Measurements from ENCODE around the gene TNFRSF6B.

TNFRSF6B gene

GRCh38 chr20:63735859-63736718 is 39.6 kb downstream of the TNFRSF6B start, which contains the start of gene LIME1:
LIME1 (plus strand) TSS chr20:63736664; CDS start chr20:63737550, 886 bp downstream.
- peak in 1 of 3 donors; percentile 27 for DNase-seq (ENCODE audit: low read depth in 2 of 3, low spot score in 1 of 3)

GRCh38 chr20:63736893-63737694 is 40.6 kb downstream of the TNFRSF6B start:
- DNase-seq (ENCODE audit: low read depth in 2 of 3, low spot score in 1 of 3): peak in 1 of 3 donors; percentile 28

DNA sequence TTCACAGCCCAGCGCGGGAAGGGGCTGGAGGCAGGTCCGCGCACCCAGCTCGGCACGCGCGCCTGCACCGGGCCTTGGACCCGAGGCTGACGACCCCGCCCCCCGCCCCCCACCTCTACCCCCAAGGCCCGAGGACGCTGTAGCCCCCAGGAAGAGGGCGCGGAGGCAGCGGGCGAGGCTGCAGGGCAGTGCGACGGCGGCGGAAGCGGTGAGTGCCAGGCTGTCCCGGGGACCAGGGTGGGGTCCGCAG is 41.2 kb downstream of the TNFRSF6B start:
- DNase-seq (ENCODE audit: low read depth in 2 of 3, low spot score in 1 of 3): no peak

- DNase-seq (ENCODE audit: low read depth in 2 of 3, low spot score in 1 of 3): no peak
Observed at GRCh38 chr20:63737945-63738686, 41.7 kb downstream of the TNFRSF6B start.

- peak in 1 of 3 donors; percentile 22 for DNase-seq (ENCODE audit: low read depth in 2 of 3, low spot score in 1 of 3)
Observed at GRCh38 chr20:63738687-63739129, 42.3 kb downstream of the TNFRSF6B start.

DNA sequence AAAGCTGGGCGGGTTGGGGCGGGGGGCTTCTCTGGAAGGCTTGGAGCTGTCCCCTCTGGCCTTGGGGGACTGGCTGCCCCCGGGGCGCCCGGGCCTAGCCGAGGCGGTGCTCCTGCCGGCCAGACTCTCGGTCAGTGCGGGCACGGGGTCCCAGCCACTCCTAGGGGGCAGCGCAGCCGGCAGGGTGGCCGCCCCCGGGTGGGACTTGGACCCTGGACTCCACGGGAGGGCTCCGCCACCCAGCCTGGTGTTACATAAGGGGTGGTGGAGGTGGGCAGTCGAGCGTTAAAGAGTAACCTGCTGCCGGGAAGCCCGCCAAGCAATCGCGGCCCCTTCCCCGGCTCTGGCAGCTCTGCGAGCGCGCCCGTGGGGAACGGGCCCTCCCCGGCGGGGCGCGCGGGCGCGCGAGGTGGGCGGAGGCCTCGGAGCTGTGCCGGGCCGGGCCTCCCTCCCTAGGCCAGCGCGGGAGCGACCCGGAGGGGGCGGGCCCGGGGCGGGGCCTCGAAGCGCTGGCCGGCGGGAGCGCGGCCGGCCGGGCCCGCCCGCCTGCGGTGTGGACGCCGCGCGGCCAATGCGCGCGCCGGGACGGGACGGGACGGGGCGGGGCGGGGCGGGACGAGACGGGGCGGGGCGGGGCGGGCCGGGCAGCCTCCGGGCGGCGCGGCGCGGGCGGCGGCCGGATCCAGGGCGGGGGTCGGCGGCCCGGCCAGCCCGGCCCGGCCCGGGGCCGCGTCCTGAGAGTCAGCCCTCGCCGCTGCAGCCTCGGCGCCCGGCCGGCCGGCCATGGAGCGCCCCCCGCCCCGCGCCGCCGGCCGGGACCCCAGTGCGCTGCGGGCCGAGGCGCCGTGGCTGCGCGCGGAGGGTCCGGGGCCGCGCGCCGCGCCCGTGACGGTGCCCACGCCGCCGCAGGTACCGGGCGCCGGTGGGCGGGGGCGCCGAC is 42.9 kb downstream of the TNFRSF6B start, which contains the start of gene SLC2A4RG:
TSS of gene SLC2A4RG (plus strand) at position 647 of the 940 bp plus-strand sequence. CDS start at position 784, 137 bp downstream.
- peak in 1 of 3 donors; percentile 64 for DNase-seq (ENCODE audit: low read depth in 2 of 3, low spot score in 1 of 3)

DNA sequence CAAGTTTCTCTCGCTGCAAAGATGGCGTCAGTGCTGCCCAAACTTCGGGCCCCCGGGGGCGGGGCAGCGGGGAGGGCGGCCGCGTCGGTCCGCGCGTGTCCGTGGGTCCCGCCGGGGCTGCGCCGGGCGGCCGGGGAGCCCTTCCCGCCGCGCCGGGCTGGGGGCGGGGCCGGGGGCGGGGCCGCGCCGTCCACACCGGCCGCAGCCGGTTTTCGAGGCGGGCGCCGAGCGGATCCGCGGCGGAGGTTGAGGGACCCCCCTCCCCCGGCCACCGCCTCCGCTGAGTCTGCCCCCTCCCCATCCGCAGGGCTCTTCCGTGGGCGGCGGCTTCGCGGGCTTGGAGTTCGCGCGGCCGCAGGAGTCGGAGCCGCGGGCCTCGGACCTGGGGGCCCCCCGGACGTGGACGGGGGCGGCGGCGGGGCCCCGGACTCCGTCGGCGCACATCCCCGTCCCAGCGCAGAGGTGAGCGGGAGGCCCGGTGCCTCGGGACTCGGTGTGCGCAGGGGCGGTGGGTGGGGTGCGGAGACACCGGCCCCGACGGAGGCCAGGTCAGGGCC is 43.7 kb downstream of the TNFRSF6B start:
- peak in 1 of 3 donors; percentile 26 for DNase-seq (ENCODE audit: low read depth in 2 of 3, low spot score in 1 of 3)

DNA sequence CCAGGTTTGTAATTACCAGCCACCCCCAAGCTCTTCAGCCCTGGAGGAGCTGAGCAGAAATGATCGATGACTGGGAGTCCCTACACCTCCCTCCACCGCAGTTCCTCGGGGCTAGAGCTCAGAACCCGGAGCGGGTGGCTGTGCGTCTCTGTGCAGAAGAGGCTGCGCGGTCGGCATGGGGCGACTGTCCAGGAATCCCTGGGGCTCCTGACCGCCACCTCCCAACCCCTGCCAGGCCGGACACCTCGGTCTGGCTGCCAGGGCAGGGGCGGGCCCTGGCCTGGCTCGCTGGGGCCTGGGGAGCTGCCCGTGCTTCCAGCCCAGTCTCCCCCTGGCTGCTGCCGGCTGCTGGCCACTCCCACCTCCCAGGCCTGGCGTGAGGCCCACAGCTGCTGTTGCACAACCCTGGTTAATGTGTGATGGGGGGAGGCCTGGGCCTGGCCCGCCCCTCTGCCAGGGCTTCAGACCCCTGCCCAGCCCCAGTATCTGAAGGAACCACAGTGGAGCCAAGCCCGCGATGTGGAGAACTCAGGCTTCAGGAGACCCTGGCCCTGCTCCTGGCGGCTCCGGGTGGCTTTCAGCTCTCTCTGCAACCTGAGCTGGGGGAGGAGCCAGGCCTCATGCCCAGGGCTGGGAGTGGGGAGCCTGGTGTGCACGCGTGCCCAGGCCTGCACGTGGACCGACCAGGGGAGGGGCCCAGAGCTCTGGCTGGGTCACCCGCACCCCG is 44.3 kb downstream of the TNFRSF6B start:
- DNase-seq (ENCODE audit: low read depth in 2 of 3, low spot score in 1 of 3): no peak

DNA sequence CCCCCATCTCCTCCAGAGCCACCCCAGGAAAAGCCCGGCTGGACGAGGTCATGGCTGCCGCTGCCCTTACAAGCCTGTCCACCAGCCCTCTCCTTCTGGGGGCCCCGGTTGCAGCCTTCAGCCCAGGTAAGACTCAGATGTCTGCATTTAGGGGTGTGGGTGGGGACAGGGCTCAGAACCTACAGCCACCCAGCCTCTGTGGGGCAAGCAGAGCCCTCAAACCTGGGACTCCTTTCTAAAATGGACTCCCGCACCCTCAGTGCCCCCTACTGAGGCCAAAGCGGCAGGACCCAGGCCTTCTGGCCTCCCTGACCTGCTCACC is 44.9 kb downstream of the TNFRSF6B start:
- no peak for DNase-seq (ENCODE audit: low read depth in 2 of 3, low spot score in 1 of 3)

DNA sequence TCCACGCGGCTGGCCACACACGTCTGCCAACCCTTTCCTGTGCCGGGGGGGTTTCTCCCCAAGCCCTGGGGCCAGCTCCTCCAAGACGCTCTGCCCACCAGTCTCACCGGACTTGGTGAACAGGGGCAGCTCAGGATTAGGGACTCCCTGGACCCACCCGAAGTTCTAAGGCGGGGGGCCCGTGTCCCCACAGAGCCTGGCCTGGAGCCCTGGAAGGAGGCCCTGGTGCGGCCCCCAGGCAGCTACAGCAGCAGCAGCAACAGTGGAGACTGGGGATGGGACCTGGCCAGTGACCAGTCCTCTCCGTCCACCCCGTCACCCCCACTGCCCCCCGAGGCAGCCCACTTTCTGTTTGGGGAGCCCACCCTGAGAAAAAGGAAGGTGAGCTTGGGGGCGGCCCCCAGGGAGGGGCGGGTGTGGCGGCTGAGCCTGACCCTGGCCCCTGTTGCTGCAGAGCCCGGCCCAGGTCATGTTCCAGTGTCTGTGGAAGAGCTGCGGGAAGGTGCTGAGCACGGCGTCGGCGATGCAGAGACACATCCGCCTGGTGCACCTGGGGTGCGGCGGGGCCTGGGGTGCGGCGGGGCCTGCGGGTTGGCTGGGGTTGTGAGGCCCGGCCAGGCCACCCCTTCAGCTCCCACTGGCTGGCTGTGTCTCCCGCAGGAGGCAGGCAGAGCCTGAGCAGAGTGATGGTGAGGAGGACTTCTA is 45.4 kb downstream of the TNFRSF6B start:
- no peak for DNase-seq (ENCODE audit: low read depth in 2 of 3, low spot score in 1 of 3)

DNA sequence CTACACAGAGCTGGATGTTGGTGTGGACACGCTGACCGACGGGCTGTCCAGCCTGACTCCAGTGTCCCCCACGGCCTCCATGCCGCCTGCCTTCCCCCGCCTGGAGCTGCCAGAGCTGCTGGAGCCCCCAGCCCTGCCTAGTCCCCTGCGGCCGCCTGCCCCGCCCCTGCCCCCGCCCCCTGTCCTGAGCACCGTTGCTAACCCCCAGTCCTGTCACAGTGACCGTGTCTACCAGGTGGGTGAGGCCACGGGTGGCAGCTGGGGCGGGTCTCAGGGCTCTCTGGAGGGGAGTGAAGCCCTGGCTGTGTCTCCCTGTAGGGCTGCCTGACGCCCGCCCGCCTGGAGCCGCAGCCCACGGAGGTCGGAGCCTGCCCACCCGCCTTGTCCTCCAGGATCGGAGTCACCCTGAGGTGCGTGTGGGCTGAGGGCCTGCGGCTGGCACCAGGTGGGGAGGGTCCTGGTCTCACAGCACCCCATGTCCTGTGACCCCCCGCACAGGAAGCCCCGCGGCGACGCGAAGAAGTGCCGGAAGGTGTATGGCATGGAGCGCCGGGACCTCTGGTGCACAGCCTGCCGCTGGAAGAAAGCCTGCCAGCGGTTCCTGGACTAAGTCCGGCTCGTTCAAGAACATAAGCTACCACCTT is 46.1 kb downstream of the TNFRSF6B start:
- DNase-seq (ENCODE audit: low read depth in 2 of 3, low spot score in 1 of 3): no peak

- no peak for DNase-seq (ENCODE audit: low read depth in 2 of 3, low spot score in 1 of 3)
Observed at GRCh38 chr20:63743210-63743970, 46.9 kb downstream of the TNFRSF6B start.

DNA sequence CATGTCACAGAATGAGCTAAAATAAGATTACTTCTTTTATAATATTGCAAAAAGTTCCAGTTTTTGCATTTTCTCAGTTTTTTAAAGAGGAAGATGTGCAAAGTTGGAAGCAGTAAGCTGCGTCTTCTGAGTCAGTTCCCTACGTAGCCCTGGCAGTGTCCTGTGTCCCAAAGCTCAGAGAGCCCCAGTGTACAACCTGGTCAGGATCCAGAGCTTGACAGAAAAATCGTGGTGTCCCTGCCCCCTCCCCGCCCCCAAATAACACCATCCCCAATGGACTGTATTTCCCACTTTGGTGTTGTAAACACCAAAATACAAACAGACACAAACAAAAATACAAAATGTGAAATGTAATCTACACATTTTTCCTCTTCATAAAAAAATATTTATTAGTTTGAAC is 47.7 kb downstream of the TNFRSF6B start:
- DNase-seq (ENCODE audit: low read depth in 2 of 3, low spot score in 1 of 3): no peak

- DNase-seq (ENCODE audit: low read depth in 2 of 3, low spot score in 1 of 3): no peak
Observed at GRCh38 chr20:63744574-63745423, 48.3 kb downstream of the TNFRSF6B start.

GRCh38 chr20:63745424-63745805 is 49.0 kb downstream of the TNFRSF6B start:
- DNase-seq (ENCODE audit: low read depth in 2 of 3, low spot score in 1 of 3): no peak

GRCh38 chr20:63745961-63746731 is 49.7 kb downstream of the TNFRSF6B start:
- DNase-seq (ENCODE audit: low read depth in 2 of 3, low spot score in 1 of 3): no peak

Data from stimulated activated CD4-positive, alpha-beta T cell treated with anti-CD3 and anti-CD28 coated beads, Interleukin-12 subunit alpha, Interleukin-12 subunit beta, amount 100 ng/mL, for 48 hours (primary cell).